ENCODE data around the gene ANKRD63. TPM values are rescaled to one million over a fixed set of nuclear protein-coding genes. Genes with fewer than 3 reads are reported as not detected.

Gene ANKRD63
- total RNA-seq, 1 experiment from 2014 or later, result 2.5 TPM

DNA sequence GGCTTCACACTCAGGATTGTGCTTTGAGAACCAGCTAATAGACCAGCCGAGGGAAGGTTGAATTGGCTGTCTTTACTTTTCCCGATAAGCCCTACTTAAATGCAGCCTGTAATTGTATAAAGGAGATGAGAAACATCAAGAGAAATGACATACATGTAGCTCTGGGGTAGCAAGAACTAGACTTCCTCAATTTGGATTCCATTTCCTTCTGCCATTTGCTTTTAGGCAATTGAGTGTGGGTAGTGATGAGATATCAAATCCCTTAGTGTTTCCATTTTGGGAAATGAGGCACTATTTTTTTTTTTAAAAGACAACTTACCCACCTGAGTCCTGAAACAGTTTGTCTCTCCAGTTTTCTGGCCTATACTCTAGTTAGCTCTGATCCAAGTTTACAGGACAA, 42.8 kb upstream of the ANKRD63 start:
- intact Hi-C loops (cut with micrococcal nuclease; ENCODE audit: unreplicated experiment), result no loop called here
- Histone ChIP-seq H3K27me3 (replicated peaks; ENCODE audit: insufficient read depth, low read depth, low read length, poor library complexity) (no peaks in the 10 kb centered on the region), H3K27ac (ENCODE audit: low read depth, low read length, poor library complexity, severe bottlenecking) (no peak overlapping the region), H3K36me3 (ENCODE audit: insufficient read depth, low read length, poor library complexity, severe bottlenecking) (no peaks in the 10 kb centered on the region), H3K9me3 (ENCODE audit: low read depth, low read length, poor library complexity, severe bottlenecking) (no peaks in the 10 kb centered on the region), H3K4me1 (ENCODE audit: insufficient read depth, low read length, poor library complexity, severe bottlenecking) (peaks cover 44% of the 10 kb centered on the region), H3K4me3 (ENCODE audit: low read depth, low read length, poor library complexity, severe bottlenecking) (no peak overlapping the region)
- TF ChIP-seq, protein P1, sequence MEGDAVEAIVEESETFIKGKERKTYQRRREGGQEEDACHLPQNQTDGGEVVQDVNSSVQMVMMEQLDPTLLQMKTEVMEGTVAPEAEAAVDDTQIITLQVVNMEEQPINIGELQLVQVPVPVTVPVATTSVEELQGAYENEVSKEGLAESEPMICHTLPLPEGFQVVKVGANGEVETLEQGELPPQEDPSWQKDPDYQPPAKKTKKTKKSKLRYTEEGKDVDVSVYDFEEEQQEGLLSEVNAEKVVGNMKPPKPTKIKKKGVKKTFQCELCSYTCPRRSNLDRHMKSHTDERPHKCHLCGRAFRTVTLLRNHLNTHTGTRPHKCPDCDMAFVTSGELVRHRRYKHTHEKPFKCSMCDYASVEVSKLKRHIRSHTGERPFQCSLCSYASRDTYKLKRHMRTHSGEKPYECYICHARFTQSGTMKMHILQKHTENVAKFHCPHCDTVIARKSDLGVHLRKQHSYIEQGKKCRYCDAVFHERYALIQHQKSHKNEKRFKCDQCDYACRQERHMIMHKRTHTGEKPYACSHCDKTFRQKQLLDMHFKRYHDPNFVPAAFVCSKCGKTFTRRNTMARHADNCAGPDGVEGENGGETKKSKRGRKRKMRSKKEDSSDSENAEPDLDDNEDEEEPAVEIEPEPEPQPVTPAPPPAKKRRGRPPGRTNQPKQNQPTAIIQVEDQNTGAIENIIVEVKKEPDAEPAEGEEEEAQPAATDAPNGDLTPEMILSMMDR (conservative IDR thresholded peaks at IDR 0.05; ENCODE audit: low read depth, low read length), result no peak
- no peak for TF ChIP-seq EZH2 (IDR thresholded peaks at IDR 0.05; ENCODE audit: borderline replicate concordance, low read depth, low read length, poor library complexity, severe bottlenecking)
- ChIA-PET POLR2A (ENCODE audit: low non-redundant PET) (no interaction called here), CTCF (interaction anchor here (1.2 kb wide), 2 partner anchors 19 to 52 kb away, joined by 3 to 4 read pairs; no protein-coding TSS in a partner anchor)
- TSS peak; percentile 41 for BruUV-seq (replicated peaks)
- no peak for DNase-seq (ENCODE audit: low spot score)

- intact Hi-C loops (cut with micrococcal nuclease; ENCODE audit: unreplicated experiment), result no loop called here
- ChIA-PET CTCF (interaction anchor here (0.8 to 1.2 kb wide), 2 partner anchors 15 to 51 kb away, joined by 4 read pairs; partner anchors contain the start of gene CCDC9B), POLR2A (ENCODE audit: low non-redundant PET) (interaction anchor here (0.6 kb wide), 1 partner anchor 228 kb away, joined by 3 read pairs; no protein-coding TSS in a partner anchor)
- no peak for DNase-seq (ENCODE audit: low spot score)
- peaks cover 47% of the 10 kb centered on the region for H3K4me1 ChIP-seq (ENCODE audit: insufficient read depth, low read length, poor library complexity, severe bottlenecking)
- H3K36me3 ChIP-seq (ENCODE audit: insufficient read depth, low read length, poor library complexity, severe bottlenecking), result no peaks in the 10 kb centered on the region
- no peaks in the 10 kb centered on the region for H3K9me3 ChIP-seq (ENCODE audit: low read depth, low read length, poor library complexity, severe bottlenecking)
- peak overlapping the region; percentile 60 for H3K4me3 ChIP-seq (ENCODE audit: low read depth, low read length, poor library complexity, severe bottlenecking)
- TF ChIP-seq EZH2 (IDR thresholded peaks at IDR 0.05; ENCODE audit: borderline replicate concordance, low read depth, low read length, poor library complexity, severe bottlenecking), result no peak
- TF ChIP-seq, protein P1 (conservative IDR thresholded peaks at IDR 0.05; ENCODE audit: low read depth, low read length), result no peak
- H3K27ac ChIP-seq (ENCODE audit: low read depth, low read length, poor library complexity, severe bottlenecking), result no peak overlapping the region
- no TSS peak for BruUV-seq (replicated peaks)
- H3K27me3 ChIP-seq (replicated peaks; ENCODE audit: insufficient read depth, low read depth, low read length, poor library complexity), result no peaks in the 10 kb centered on the region
Measured at GRCh38 chr15:40325188-40325587, 42.3 kb upstream of the ANKRD63 start.

- no TSS peak for BruUV-seq (replicated peaks)
- POLR2A ChIA-PET (ENCODE audit: low non-redundant PET), result no interaction called here
Measured at GRCh38 chr15:40323953-40324937, 41.4 kb upstream of the ANKRD63 start.

More at GRCh38 chr15:40323953-40324937, 41.4 kb upstream of the ANKRD63 start:
- TF ChIP-seq, protein P1 (conservative IDR thresholded peaks at IDR 0.05; ENCODE audit: low read depth, low read length), result no peak
- TF ChIP-seq EZH2 (IDR thresholded peaks at IDR 0.05; ENCODE audit: borderline replicate concordance, low read depth, low read length, poor library complexity, severe bottlenecking), result no peak
- Histone ChIP-seq H3K9me3 (ENCODE audit: low read depth, low read length, poor library complexity, severe bottlenecking) (no peaks in the 10 kb centered on the region), H3K27me3 (replicated peaks; ENCODE audit: insufficient read depth, low read depth, low read length, poor library complexity) (no peaks in the 10 kb centered on the region), H3K36me3 (ENCODE audit: insufficient read depth, low read length, poor library complexity, severe bottlenecking) (no peaks in the 10 kb centered on the region), H3K4me1 (ENCODE audit: insufficient read depth, low read length, poor library complexity, severe bottlenecking) (peaks cover 47% of the 10 kb centered on the region), H3K27ac (ENCODE audit: low read depth, low read length, poor library complexity, severe bottlenecking) (peak overlapping the region; percentile 41), H3K4me3 (ENCODE audit: low read depth, low read length, poor library complexity, severe bottlenecking) (peak overlapping the region; percentile 60)
- CTCF ChIA-PET, result interaction anchor here (0.6 to 1.2 kb wide), 3 partner anchors 16 to 158 kb away, joined by 4 to 7 read pairs (median 4); partner anchors contain the start of gene CCDC9B
- no peak for DNase-seq (ENCODE audit: low spot score)
- intact Hi-C loops (cut with micrococcal nuclease; ENCODE audit: unreplicated experiment), result no loop called here

Measured in A673 (cell line).